HepG2 (cell line): ENCODE data around the gene DNM1. TPM values are rescaled to one million over a fixed set of nuclear protein-coding genes. Genes with fewer than 3 reads are reported as not detected.

Source experiments
- ATAC-seq: fragments of 200-7000 bp; cut with Tn5 transposase; 3 replicates; pipeline ENCODE4 v1.9.1; 2020; ENCODE audit warnings: mild to moderate bottlenecking, moderate library complexity
- BruUV-seq: library from RNA; stranded (reverse); fragments of 400-500 nt; replicated peaks from 2 replicates; lab custom pipeline; 2021; lab: Mats Ljungman, UMichigan
- CTCF ChIA-PET: fragments of 300-600 bp; formaldehyde crosslinking; extraction: SDS; loops from one replicate; lab custom pipeline; 2021; ENCODE audit warnings: low total read pairs, inconsistent platforms, low intra/inter-chr PET ratio; lab: Yijun Ruan, JAX
- POLR2A ChIA-PET: fragments of 350-600 bp; sonication (Branson Sonifier 250); formaldehyde crosslinking; loops from one replicate; lab custom pipeline; 2020; ENCODE audit warnings: antibody characterized with exemption, inconsistent platforms; lab: Yijun Ruan, JAX
- DNase-seq: peaks from one replicate; pipeline ENCODE4 v3.0.0-alpha.2; 2015; ENCODE audit warnings: low spot score
- FAIRE-seq: peaks from 3 replicates; lab custom pipeline; 2011; peaks lifted over from hg19 to GRCh38; lab: Jason Lieb, UNC
- H2AFZ ChIP-seq: one replicate; pipeline ENCODE4 v1.6.1; 2011; ENCODE audit warnings: low read length, inconsistent platforms
- H3K27ac ChIP-seq: fragments of 300-600 bp; 3 replicates; pipeline ENCODE4 v1.8.0; 2011; ENCODE audit warnings: mixed run types, mild to moderate bottlenecking, mixed read lengths, low read length, inconsistent platforms; ENCODE audit not compliant: insufficient read depth; ENCODE audit errors: extremely low read length
- H3K27me3 ChIP-seq, 2 experiments: fragments of 200-600 bp in 1 of 2; 2 replicates in 1 of 2; 3 replicates in 1 of 2; pipeline versions ENCODE4 v1.6.0 to v1.8.0; 2011; ENCODE audit warnings: low read length in 2 of 2, mild to moderate bottlenecking in 2 of 2, moderate library complexity in 2 of 2, inconsistent platforms in 1 of 2; ENCODE audit not compliant: insufficient read depth in 2 of 2, control insufficient read depth in 1 of 2
- H3K36me3 ChIP-seq, 2 experiments: fragments of 200-600 bp in 1 of 2; replicated peaks in 1 of 2; 2 replicates in 1 of 2; 3 replicates in 1 of 2; pipeline versions ENCODE4 v1.5.1 to v1.8.0; 2011; ENCODE audit warnings: low read length in 2 of 2, inconsistent platforms in 1 of 2; ENCODE audit not compliant: insufficient read depth in 2 of 2, control insufficient read depth in 1 of 2
- H3K4me1 ChIP-seq: 2 replicates; pipeline ENCODE4 v1.5.1; 2012; ENCODE audit warnings: low read length, inconsistent platforms; ENCODE audit not compliant: insufficient read depth
- H3K4me2 ChIP-seq: 2 replicates; pipeline ENCODE4 v1.6.0; 2011; ENCODE audit warnings: low read depth, low read length, inconsistent platforms
- H3K4me3 ChIP-seq, 3 experiments: fragments of 200-600 bp in 1 of 3; sonication (generic), shearing (Covaris generic) in 1 of 3; replicated peaks in 1 of 3; 2 replicates each; pipeline ENCODE4 v1.5.1; 2011 to 2016; ENCODE audit warnings: low read length in 3 of 3, inconsistent platforms in 2 of 3, low read depth in 2 of 3, mild to moderate bottlenecking in 2 of 3, control low read depth in 1 of 3, mixed read lengths in 1 of 3; ENCODE audit not compliant: insufficient read depth in 1 of 3
- H3K79me2 ChIP-seq: one replicate; pipeline ENCODE4 v1.6.1; 2011; ENCODE audit warnings: low read length, inconsistent platforms; ENCODE audit not compliant: insufficient read depth
- H3K9ac ChIP-seq: 2 replicates; pipeline ENCODE4 v1.6.0; 2011; ENCODE audit warnings: mild to moderate bottlenecking, low read depth, low read length, inconsistent platforms; ENCODE audit not compliant: insufficient read depth
- H3K9me3 ChIP-seq: 2 replicates; pipeline ENCODE4 v1.5.1; 2012; ENCODE audit warnings: mild to moderate bottlenecking, low read length
- H4K20me1 ChIP-seq: 2 replicates; pipeline ENCODE4 v1.6.0; 2011; ENCODE audit warnings: inconsistent platforms, mild to moderate bottlenecking, low read length, moderate library complexity; ENCODE audit not compliant: insufficient read depth
- AGO2 ChIP-seq: fragments of 200-400 bp; formaldehyde crosslinking; optimal IDR thresholded peaks from 2 replicates; pipeline ENCODE3; 2017; ENCODE audit warnings: mild to moderate bottlenecking, low read depth, low read length, moderate library complexity
- SAP130 ChIP-seq: IDR thresholded peaks from 2 replicates; pipeline ENCODE4 v1.6.1; 2016; ENCODE audit warnings: low read depth
- TBL1XR1 ChIP-seq: fragments of 150-350 bp; IDR thresholded peaks from 2 replicates; pipeline ENCODE4 v1.6.1; 2014; ENCODE audit warnings: borderline replicate concordance, low read length; ENCODE audit not compliant: partially characterized antibody
- ZMYM4 ChIP-seq: sonication (generic); formaldehyde crosslinking; IDR thresholded peaks from 2 replicates; pipeline ENCODE4 v1.8.1; 2023; ENCODE audit warnings: mild to moderate bottlenecking, missing genetic modification reagents
- ZNF768 ChIP-seq: sonication (generic); formaldehyde crosslinking; IDR thresholded peaks from 2 replicates; pipeline ENCODE4 v1.4.0; 2020; ENCODE audit warnings: missing genetic modification reagents
- WGBS: methylation state at CpG from one replicate; pipeline ENCODE4 v1.1.6; 2017; ENCODE audit warnings: low lambda C conversion rate; 5-methylcytosine and 5-hydroxymethylcytosine counted together
- in situ Hi-C: cut with HindIII; loops from 2 replicates; pipeline ENCODE4 v1.10.0; 2017; ENCODE audit warnings: low pct_unique_long_range_greater_than_20kb; ENCODE audit not compliant: extremely low pct_ligation_motif_present
- intact Hi-C: fragments of 100-400 bp; cut with micrococcal nuclease; formaldehyde crosslinking; loops from one replicate; pipeline ENCODE4 v1.10.0; 2022; ENCODE audit not compliant: unreplicated experiment
- polyA plus RNA-seq, 8 experiments: library from polyadenylated mRNA; depleted of rRNA in 3 of 8; stranded (reverse) in 7 of 8; unstranded in 1 of 8; fragments of >200 nt; fragmentation: Illumina TruSeq in 4 of 8; extraction: Trizol in 4 of 8; gene quantifications; 2 replicates each; pipeline versions ENCODE4 v1.2.1 to v1.2.3, GENCODE V29; 2011 to 2016; ENCODE audit warnings: low read depth in 4 of 8, missing spikeins in 1 of 8, mixed read lengths in 1 of 8; ENCODE audit not compliant: insufficient read depth in 1 of 8
- total RNA-seq, 5 experiments: library from RNA; depleted of rRNA; stranded (reverse); fragments of >200 nt; fragmentation: Illumina TruSeq; extraction: Trizol; gene quantifications; 2 replicates each; pipeline ENCODE4 v1.2.3, GENCODE V29; 2016; ENCODE audit warnings: low read depth in 1 of 5

Gene DNM1
- total and polyA plus RNA-seq, 2 of the 13 experiments (the other 11 are each of a cell fraction or from before 2014, with no cell fraction given), result 0.13 to 0.58 TPM

GRCh38 chr9:128164307-128164885 is 38.8 kb upstream of the DNM1 start:
- no peaks in the 10 kb centered on the region for H3K79me2 ChIP-seq
- H3K27ac ChIP-seq, result no peak overlapping the region
- no peak overlapping the region for H3K4me3 ChIP-seq
- no peaks in the 10 kb centered on the region for H3K9me3 ChIP-seq
- no peak overlapping the region for H3K4me2 ChIP-seq
- no peak for TF ChIP-seq SAP130 (CRISPR knock-in tag)
- TF ChIP-seq ZMYM4 (CRISPR knock-in tag), result no peak
- TF ChIP-seq, all 625 proteins: peak for 0
- no peak for DNase-seq
- in situ Hi-C loops, result no loop called here
- FAIRE-seq, result no peak
- Histone ChIP-seq H3K9ac (no peak overlapping the region), H3K4me1 (peaks cover 13% of the 10 kb centered on the region), H4K20me1 (no peaks in the 10 kb centered on the region), H2AFZ (no peak overlapping the region), H3K27me3 (no peaks in the 10 kb centered on the region), H3K36me3 (peaks cover 15 to 54% of the 10 kb centered on the region in 2 experiments; a peak in 4 of 5 replicates)
- CTCF ChIA-PET, result no interaction called here
- WGBS, result 90% methylated on average over 11 of the region's 14 CpGs
- no TSS peak for BruUV-seq
- POLR2A ChIA-PET, result no interaction called here
- no peak for ATAC-seq
- intact Hi-C loops, result no loop called here

DNA sequence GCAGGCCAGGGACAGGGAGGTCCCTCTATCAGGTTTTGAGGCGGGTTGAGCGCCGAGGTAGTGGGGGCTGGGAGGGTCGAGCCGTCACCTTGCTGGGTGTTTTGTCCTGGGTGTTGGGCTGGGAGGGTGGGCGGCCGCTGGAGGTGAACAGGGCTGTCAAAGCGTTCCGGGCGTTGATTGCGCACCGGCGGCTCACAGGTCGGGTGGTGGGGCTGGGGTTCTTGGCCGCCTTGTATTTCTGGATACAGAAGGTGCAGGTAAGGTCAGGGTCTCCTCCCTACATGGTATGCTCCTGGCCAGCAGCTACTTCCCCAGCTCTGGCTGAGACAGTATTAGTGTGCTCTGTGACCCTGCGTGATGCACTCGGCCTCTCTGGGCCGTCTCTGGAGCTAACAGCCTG is 37.0 kb upstream of the DNM1 start:
- peaks cover 3% of the 10 kb centered on the region for H3K4me1 ChIP-seq
- no peak overlapping the region for H2AFZ ChIP-seq
- H3K4me2 ChIP-seq, result no peak overlapping the region
- no peaks in the 10 kb centered on the region for H3K27me3 ChIP-seq
- no peak for FAIRE-seq
- no peak for ATAC-seq
- H4K20me1 ChIP-seq, result no peaks in the 10 kb centered on the region
- TF ChIP-seq AGO2 (peak; percentile 38), TBL1XR1 (no peak), ZNF768 (CRISPR knock-in tag) (peak; percentile 75; the same call in 1 of the 2 replicates)
- TF ChIP-seq, all 625 proteins: peak for 2
- ChIA-PET CTCF (no interaction called here), POLR2A (no interaction called here)
- no peak for DNase-seq
- Histone ChIP-seq H3K36me3 (peaks cover 19 to 64% of the 10 kb centered on the region in 2 experiments; a peak in 4 of 5 replicates), H3K4me3 (no peak overlapping the region), H3K27ac (no peak overlapping the region), H3K9me3 (no peaks in the 10 kb centered on the region), H3K79me2 (no peaks in the 10 kb centered on the region), H3K9ac (no peak overlapping the region)
- no TSS peak for BruUV-seq
- whole genome bisulfite sequencing, result 95% methylated on average over 7 of the region's 18 CpGs
- in situ Hi-C loops (no loop called here), intact Hi-C loops (no loop called here)
